SK-N-MC (cell line): Measurements from ENCODE around the gene ZDHHC14.

Source experiments
- EZH2 ChIP-seq: fragments of 200-600 bp; sonication (generic); IDR thresholded peaks from one replicate; pipeline ENCODE4 v1.6.1; 2017; ENCODE audit warnings: antibody characterized with exemption
- POLR2AphosphoS5 ChIP-seq: IDR thresholded peaks from 2 replicates; pipeline ENCODE4 v1.6.1; 2012; ENCODE audit warnings: mild to moderate bottlenecking, low read depth, low read length, borderline replicate concordance

GRCh38 chr6:157569543-157569942, 188.6 kb downstream of the ZDHHC14 start:
- TF ChIP-seq EZH2 = no peak
- no peak for TF ChIP-seq POLR2AphosphoS5
